HG03520 (cell line): Measurements from ENCODE around the gene PTPN22.

ENCODE experiments used
- ATAC-seq: cut with Tn5 transposase; IDR thresholded peaks from one replicate; pipeline ENCODE4 v1.9.1; 2021; ENCODE audit warnings: mild to moderate bottlenecking, moderate library complexity; ENCODE audit not compliant: unreplicated experiment

The PTPN22 gene

GRCh38 chr1:113871597-113872113, at the start of gene PTPN22:
PTPN22 (minus strand) TSS chr1:113871712.
- peak; percentile 88 for ATAC-seq

- no peak for ATAC-seq
Observed at GRCh38 chr1:113918243-113918642, 46.7 kb upstream of the PTPN22 start.

- ATAC-seq, result no peak
Observed at GRCh38 chr1:113917400-113918082, 46.0 kb upstream of the PTPN22 start.

GRCh38 chr1:113916974-113917373, 45.5 kb upstream of the PTPN22 start:
- no peak for ATAC-seq

GRCh38 chr1:113913887-113914664, 42.6 kb upstream of the PTPN22 start:
- no peak for ATAC-seq

GRCh38 chr1:113913312-113913668, 41.8 kb upstream of the PTPN22 start:
- no peak for ATAC-seq

GRCh38 chr1:113912594-113913311, 41.2 kb upstream of the PTPN22 start:
- no peak for ATAC-seq

- ATAC-seq, result peak; percentile 2
Observed at GRCh38 chr1:113905435-113905861, 33.9 kb upstream of the PTPN22 start.

GRCh38 chr1:113904674-113905434, 33.3 kb upstream of the PTPN22 start, which contains the start of the genes AP4B1 and DCLRE1B:
AP4B1 (minus strand) TSS chr1:113904799; CDS start chr1:113904717, 82 bp downstream.
DCLRE1B (plus strand) TSS chr1:113905326; CDS start chr1:113905587, 261 bp downstream.
- peak; percentile 88 for ATAC-seq

GRCh38 chr1:113904293-113904673, 32.8 kb upstream of the PTPN22 start:
- ATAC-seq, result peak; percentile 26

- no peak for ATAC-seq
Observed at GRCh38 chr1:113903501-113904292, 32.2 kb upstream of the PTPN22 start.

GRCh38 chr1:113901191-113901590, 29.7 kb upstream of the PTPN22 start:
- no peak for ATAC-seq

GRCh38 chr1:113899111-113899510, 27.6 kb upstream of the PTPN22 start:
- no peak for ATAC-seq

GRCh38 chr1:113898241-113898814, 26.8 kb upstream of the PTPN22 start:
- no peak for ATAC-seq

GRCh38 chr1:113895961-113896360, 24.4 kb upstream of the PTPN22 start:
- no peak for ATAC-seq

GRCh38 chr1:113895098-113895497, 23.6 kb upstream of the PTPN22 start:
- ATAC-seq, result no peak

- ATAC-seq, result no peak
Observed at GRCh38 chr1:113893267-113893666, 21.8 kb upstream of the PTPN22 start.

- no peak for ATAC-seq
Observed at GRCh38 chr1:113891631-113892220, 20.2 kb upstream of the PTPN22 start.

GRCh38 chr1:113890816-113891215, 19.3 kb upstream of the PTPN22 start:
- ATAC-seq, result no peak
